Frontal cortex (tissue), 4 donors: ENCODE measurements around the gene SPATA20. TPM values are rescaled to one million over a fixed set of nuclear protein-coding genes. Genes with fewer than 3 reads are reported as not detected.

ENCODE experiments used
- DNase-seq, 2 donors: peaks; one replicate each; pipeline ENCODE4 v3.0.0; 2012; ENCODE audit warnings: low spot score in 2 of 2
- FAIRE-seq: peaks from 2 replicates; lab custom pipeline; 2012; peaks lifted over from hg19 to GRCh38; lab: Jason Lieb, UNC
- total RNA-seq: library from RNA; depleted of rRNA; stranded (reverse); fragments of >200 nt; gene quantifications from one replicate; pipeline ENCODE4 v1.2.3, GENCODE V29; 2014
- donor health status: control.
- donor health status: control.
- donor health status: control.

SPATA20 gene
- total RNA-seq, 1 donor from 2014 or later = 26.9 TPM

GRCh38 chr17:50588391-50589049 is 41.5 kb downstream of the SPATA20 start:
- DNase-seq (no peak), FAIRE-seq (no peak)

GRCh38 chr17:50589095-50589705 is 42.2 kb downstream of the SPATA20 start:
- FAIRE-seq (no peak), DNase-seq (no peak)

GRCh38 chr17:50590946-50591737 is 44.2 kb downstream of the SPATA20 start:
- DNase-seq (no peak), FAIRE-seq (no peak)

- DNase-seq = no peak
- FAIRE-seq = no peak
Observed at GRCh38 chr17:50593321-50593720, 46.3 kb downstream of the SPATA20 start.

- no peak for DNase-seq
- FAIRE-seq = no peak
Observed at GRCh38 chr17:50594128-50594823, 47.3 kb downstream of the SPATA20 start.

GRCh38 chr17:50594892-50595291 is 47.9 kb downstream of the SPATA20 start:
- DNase-seq (no peak), FAIRE-seq (no peak)

GRCh38 chr17:50596191-50597037 is 49.4 kb downstream of the SPATA20 start:
- FAIRE-seq (no peak), DNase-seq (no peak)

- FAIRE-seq (no peak), DNase-seq (no peak)
Observed at GRCh38 chr17:50598487-50598886, 51.5 kb downstream of the SPATA20 start.

- no peak for FAIRE-seq
- no peak for DNase-seq
Observed at GRCh38 chr17:50599606-50600005, 52.6 kb downstream of the SPATA20 start.

GRCh38 chr17:50601823-50602375 is 54.9 kb downstream of the SPATA20 start:
- FAIRE-seq = no peak
- no peak for DNase-seq

GRCh38 chr17:50602836-50603235 is 55.9 kb downstream of the SPATA20 start:
- FAIRE-seq (no peak), DNase-seq (no peak)

GRCh38 chr17:50603340-50603739 is 56.4 kb downstream of the SPATA20 start:
- DNase-seq (no peak), FAIRE-seq (no peak)

- no peak for FAIRE-seq
- DNase-seq = no peak
Observed at GRCh38 chr17:50604513-50604912, 57.5 kb downstream of the SPATA20 start.

GRCh38 chr17:50605429-50605828 is 58.5 kb downstream of the SPATA20 start:
- FAIRE-seq = no peak
- DNase-seq = no peak

Other genes starting within 250 kb of the SPATA20 start
- gene XYLT2, start 201.0 kb upstream of the SPATA20 start, total RNA-seq = 9.0 TPM
- gene MRPL27, start 174.0 kb upstream of the SPATA20 start, total RNA-seq = 38.7 TPM
- 1.2 TPM for gene EME1, start 173.9 kb upstream of the SPATA20 start, total RNA-seq
- 38.7 TPM for gene LRRC59, start 149.7 kb upstream of the SPATA20 start, total RNA-seq
- 2.0 TPM for gene ACSF2, start 121.0 kb upstream of the SPATA20 start, total RNA-seq
- gene CHAD, start 78.3 kb upstream of the SPATA20 start, total RNA-seq = not detected
- gene RSAD1, start 68.3 kb upstream of the SPATA20 start, total RNA-seq = 17.1 TPM
- gene MYCBPAP, start 38.7 kb upstream of the SPATA20 start, total RNA-seq = 0.82 TPM
- gene EPN3, start 14.4 kb upstream of the SPATA20 start, total RNA-seq = 0.41 TPM
- gene CACNA1G, start 13.5 kb downstream of the SPATA20 start, total RNA-seq = 7.7 TPM
- gene ABCC3, start 87.7 kb downstream of the SPATA20 start, total RNA-seq = not detected
- gene ANKRD40, start 160.7 kb downstream of the SPATA20 start, total RNA-seq = 28.9 TPM
- gene LUC7L3, start 172.4 kb downstream of the SPATA20 start, total RNA-seq = 115 TPM
- not detected for gene ANKRD40CL, start 220.3 kb downstream of the SPATA20 start, total RNA-seq